ACC112 (cell line): ENCODE data around the gene ANKRD34A.
A peak's percentile ranks its signal among the peaks of the same experiment; 100 is the strongest.

Source experiments
- H2AFZ ChIP-seq: fragments of 200-600 bp; sonication (generic); one replicate; pipeline ENCODE4 v1.6.0; 2017; ENCODE audit warnings: antibody characterized with exemption, low read length; ENCODE audit not compliant: unreplicated experiment
- H3K27ac ChIP-seq: fragments of 200-600 bp; sonication (generic); 2 replicates; pipeline ENCODE4 v1.5.1; 2014; ENCODE audit warnings: low read depth, mild to moderate bottlenecking, antibody characterized with exemption, low read length, moderate library complexity
- H3K27me3 ChIP-seq: fragments of 200-600 bp; sonication (generic); 2 replicates; pipeline ENCODE4 v1.6.1; 2014; ENCODE audit warnings: mild to moderate bottlenecking, antibody characterized with exemption, low read length, moderate library complexity, mixed read lengths; ENCODE audit not compliant: insufficient read depth
- H3K36me3 ChIP-seq: fragments of 200-600 bp; sonication (generic); 2 replicates; pipeline ENCODE4 v1.6.1; 2016; ENCODE audit warnings: mild to moderate bottlenecking, antibody characterized with exemption, low read length, moderate library complexity, mixed read lengths; ENCODE audit not compliant: insufficient read depth
- H3K4me1 ChIP-seq: fragments of 200-600 bp; sonication (generic); one replicate; pipeline ENCODE4 v1.6.1; 2016; ENCODE audit warnings: low read length, mixed read lengths; ENCODE audit not compliant: insufficient read depth, unreplicated experiment, control insufficient read depth
- H3K4me3 ChIP-seq: fragments of 200-600 bp; sonication (generic); 2 replicates; pipeline ENCODE4 v1.5.1; 2014; ENCODE audit warnings: mild to moderate bottlenecking, low read depth, low read length
- H3K79me2 ChIP-seq: fragments of 200-600 bp; sonication (generic); one replicate; pipeline ENCODE4 v1.6.0; 2016; ENCODE audit warnings: low read length; ENCODE audit not compliant: control insufficient read depth, unreplicated experiment, insufficient read depth

ANKRD34A gene

DNA sequence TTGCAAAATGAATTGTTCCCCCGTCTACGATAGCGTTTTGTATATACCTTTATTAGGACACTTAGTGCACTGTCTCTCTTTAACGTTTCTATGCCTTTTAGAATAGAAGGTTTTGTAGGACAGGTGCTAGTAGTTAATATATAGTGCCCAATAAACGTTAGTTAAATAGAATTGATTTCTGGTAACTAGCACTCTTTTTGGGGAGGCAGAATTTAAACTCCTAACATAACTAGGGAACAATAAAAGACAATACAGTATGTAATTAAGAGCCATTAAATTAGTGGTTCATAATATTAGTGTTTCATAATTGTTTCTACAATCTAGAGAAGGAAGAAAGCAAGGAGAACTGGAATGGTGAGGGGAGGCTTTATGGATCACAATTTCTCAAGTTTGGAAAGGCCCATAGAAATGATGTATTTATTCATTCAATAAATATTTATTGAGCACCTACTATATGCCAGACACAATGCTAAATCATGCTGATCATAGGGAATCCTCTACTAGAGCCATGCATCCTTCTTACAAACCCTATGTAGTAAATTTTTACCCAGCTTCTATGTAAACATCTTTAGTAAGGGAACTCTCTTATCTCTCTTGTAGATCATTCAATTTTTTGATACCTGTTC, 857 bp upstream of the ANKRD34A start:
- Histone ChIP-seq H3K36me3 (peaks cover 6% of the 10 kb centered on the region; the same call in 1 of the 2 replicates), H3K4me3 (peak overlapping the region; percentile 84), H3K4me1 (peaks cover 21% of the 10 kb centered on the region), H2AFZ (peak overlapping the region; percentile 93), H3K79me2 (no peaks in the 10 kb centered on the region), H3K27ac (no peak overlapping the region), H3K27me3 (no peaks in the 10 kb centered on the region)

DNA sequence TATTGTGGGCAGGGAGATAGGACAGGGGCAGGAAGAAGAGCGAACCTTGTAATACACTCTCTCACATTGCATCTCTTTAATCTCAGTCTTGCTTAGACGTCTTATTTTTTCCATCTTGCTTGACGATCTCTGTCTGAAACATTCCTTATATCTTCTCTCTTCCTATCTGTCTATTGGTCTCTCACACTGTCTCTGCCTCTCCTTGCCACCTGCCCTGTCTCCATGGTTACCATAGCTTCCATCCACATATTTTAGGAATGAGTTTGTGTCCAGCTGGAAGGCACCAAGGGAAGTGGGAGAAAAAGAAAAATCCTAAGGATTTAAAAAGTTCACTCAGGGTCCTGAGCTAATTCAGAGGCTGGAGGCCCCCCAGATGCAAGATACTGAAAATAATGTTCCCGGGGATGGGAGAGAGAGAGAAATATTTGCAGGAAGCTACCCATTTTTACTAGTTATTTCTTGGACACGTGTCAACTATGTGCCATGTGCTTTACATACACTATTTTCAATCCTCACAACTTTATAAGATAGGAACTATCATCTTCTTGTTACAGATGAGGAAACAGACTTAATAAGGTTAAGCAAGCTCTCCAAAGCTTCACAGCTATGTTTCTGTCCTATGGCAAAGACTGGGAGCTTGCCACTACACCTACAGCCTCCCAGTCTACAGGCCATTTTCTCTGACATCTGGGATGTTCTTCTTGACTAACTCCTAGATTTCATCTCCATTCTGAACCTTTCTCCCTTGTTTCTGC, 933 bp downstream of the ANKRD34A start:
- Histone ChIP-seq H3K79me2 (no peaks in the 10 kb centered on the region), H3K36me3 (peaks cover 6% of the 10 kb centered on the region; the same call in 1 of the 2 replicates), H3K4me1 (peaks cover 27% of the 10 kb centered on the region), H3K4me3 (peak overlapping the region; percentile 84), H2AFZ (peak overlapping the region; percentile 85), H3K27me3 (no peaks in the 10 kb centered on the region), H3K27ac (peak overlapping the region; percentile 67)

- Histone ChIP-seq H3K27me3 (no peaks in the 10 kb centered on the region), H3K36me3 (0 out of 2 replicates have a peak, but pooled peaks cover under 1% of the 10 kb centered on the region), H3K4me3 (peak overlapping the region; percentile 84), H3K4me1 (peaks cover 30% of the 10 kb centered on the region), H3K27ac (peak overlapping the region; percentile 19; the same call in 1 of the 2 replicates), H3K79me2 (no peaks in the 10 kb centered on the region), H2AFZ (peak overlapping the region; percentile 77)
Observed at GRCh38 chr1:145962157-145963102, 1.9 kb downstream of the ANKRD34A start.

- Histone ChIP-seq H3K79me2 (peaks cover 7% of the 10 kb centered on the region), H3K4me3 (peak overlapping the region; percentile 84), H3K27me3 (no peaks in the 10 kb centered on the region), H2AFZ (peak overlapping the region; percentile 73), H3K27ac (no peak overlapping the region), H3K36me3 (no peaks in the 10 kb centered on the region), H3K4me1 (peaks cover 30% of the 10 kb centered on the region)
Observed at GRCh38 chr1:145961425-145962156, 2.8 kb downstream of the ANKRD34A start.

DNA sequence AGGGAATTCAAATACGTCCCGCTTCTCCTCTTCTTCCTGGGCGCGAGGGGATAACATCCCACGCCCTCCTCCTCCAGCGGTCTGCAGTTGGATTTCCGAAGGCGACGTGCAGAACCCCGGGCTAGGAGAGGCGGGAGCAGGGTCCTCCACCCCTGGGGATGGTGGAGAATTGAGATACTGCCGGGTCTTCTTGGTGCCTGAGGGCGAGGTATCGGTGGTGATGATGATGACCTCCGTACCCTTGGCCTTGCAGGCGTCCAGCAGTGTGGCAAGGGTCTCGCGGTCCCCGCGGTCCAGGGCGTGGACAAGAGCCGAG, 3.3 kb downstream of the ANKRD34A start:
- Histone ChIP-seq H3K4me1 (peaks cover 34% of the 10 kb centered on the region), H3K27ac (no peak overlapping the region), H3K4me3 (peak overlapping the region; percentile 84), H3K79me2 (peaks cover 12% of the 10 kb centered on the region), H2AFZ (peak overlapping the region; percentile 59), H3K27me3 (no peaks in the 10 kb centered on the region), H3K36me3 (no peaks in the 10 kb centered on the region)

DNA sequence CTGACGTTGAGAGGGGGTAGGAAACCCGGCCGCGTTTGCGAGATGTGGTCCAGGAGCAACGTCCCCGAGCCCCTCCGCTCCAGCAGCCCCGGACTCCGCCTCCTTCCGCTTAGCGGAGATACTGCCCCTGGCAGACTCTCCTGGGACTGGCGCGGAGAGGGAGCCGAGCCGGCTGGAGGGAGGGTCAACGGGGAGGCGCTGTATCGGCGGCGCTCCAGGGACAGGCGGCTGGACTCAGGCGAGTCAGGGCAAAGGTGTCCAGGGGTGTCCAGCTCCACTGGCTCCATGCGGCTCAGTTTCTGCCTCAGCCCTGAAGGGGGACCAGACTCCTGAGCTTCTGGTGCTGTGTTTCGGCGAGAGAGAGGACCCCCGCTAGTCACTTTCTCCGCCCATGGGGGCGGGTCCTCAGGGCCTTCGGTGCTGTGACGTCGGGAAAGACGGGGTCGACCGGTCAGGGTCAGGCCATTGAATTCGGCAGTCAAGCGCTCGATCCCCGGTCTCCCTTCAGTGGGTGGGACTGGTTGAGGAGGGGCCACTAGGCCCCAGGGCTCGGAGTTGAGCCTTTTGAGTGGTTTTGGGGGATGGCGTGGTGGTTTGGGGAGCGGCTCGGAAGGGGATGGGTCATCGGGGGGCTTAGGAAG, 3.8 kb downstream of the ANKRD34A start:
- no peak overlapping the region for H3K27ac ChIP-seq
- H3K4me1 ChIP-seq, result peaks cover 39% of the 10 kb centered on the region
- H2AFZ ChIP-seq, result peak overlapping the region; percentile 59
- H3K27me3 ChIP-seq, result no peaks in the 10 kb centered on the region
- peaks cover 17% of the 10 kb centered on the region for H3K79me2 ChIP-seq
- no peaks in the 10 kb centered on the region for H3K36me3 ChIP-seq
- H3K4me3 ChIP-seq, result peak overlapping the region; percentile 84

GRCh38 chr1:145959957-145960467, 4.4 kb downstream of the ANKRD34A start:
- Histone ChIP-seq H3K4me1 (peaks cover 39% of the 10 kb centered on the region), H3K27me3 (no peaks in the 10 kb centered on the region), H2AFZ (no peak overlapping the region), H3K4me3 (peak overlapping the region; percentile 84), H3K36me3 (no peaks in the 10 kb centered on the region), H3K79me2 (peaks cover 22% of the 10 kb centered on the region), H3K27ac (no peak overlapping the region)

- peaks cover 45% of the 10 kb centered on the region for H3K4me1 ChIP-seq
Observed at GRCh38 chr1:145959333-145959732, 5.0 kb downstream of the ANKRD34A start.

GRCh38 chr1:145958734-145959133, 5.6 kb downstream of the ANKRD34A start:
- Histone ChIP-seq H3K27me3 (no peaks in the 10 kb centered on the region), H3K27ac (no peak overlapping the region), H2AFZ (no peak overlapping the region), H3K36me3 (no peaks in the 10 kb centered on the region), H3K4me1 (peaks cover 42% of the 10 kb centered on the region), H3K79me2 (peaks cover 35% of the 10 kb centered on the region), H3K4me3 (no peak overlapping the region)

More at GRCh38 chr1:145959333-145959732, 5.0 kb downstream of the ANKRD34A start:
- Histone ChIP-seq H3K36me3 (no peaks in the 10 kb centered on the region), H3K79me2 (peaks cover 29% of the 10 kb centered on the region), H3K4me3 (no peak overlapping the region; the same call in 1 of the 2 replicates), H2AFZ (no peak overlapping the region), H3K27me3 (no peaks in the 10 kb centered on the region), H3K27ac (no peak overlapping the region)
